Peyer's patch (tissue), 4 donors: ENCODE results near the gene CDC123.

Source experiments
- POLR2A ChIP-seq, 2 donors: fragments of 450-650 bp; IDR thresholded peaks; one replicate each; pipeline ENCODE4 v1.5.1; 2017; ENCODE audit warnings: antibody characterized with exemption in 2 of 2, mild to moderate bottlenecking in 2 of 2, moderate library complexity in 2 of 2
- TF ChIP-seq, protein P1 (sequence below), 6 experiments: fragments of 450-650 bp in 4 of 6; fragments of 200-600 bp in 2 of 6; sonication (generic) in 1 of 6; IDR thresholded peaks; one replicate each; pipeline ENCODE4 v1.5.1; 2017 to 2019; ENCODE audit warnings: antibody characterized with exemption in 6 of 6, mild to moderate bottlenecking in 3 of 6, moderate library complexity in 1 of 6

DNA sequence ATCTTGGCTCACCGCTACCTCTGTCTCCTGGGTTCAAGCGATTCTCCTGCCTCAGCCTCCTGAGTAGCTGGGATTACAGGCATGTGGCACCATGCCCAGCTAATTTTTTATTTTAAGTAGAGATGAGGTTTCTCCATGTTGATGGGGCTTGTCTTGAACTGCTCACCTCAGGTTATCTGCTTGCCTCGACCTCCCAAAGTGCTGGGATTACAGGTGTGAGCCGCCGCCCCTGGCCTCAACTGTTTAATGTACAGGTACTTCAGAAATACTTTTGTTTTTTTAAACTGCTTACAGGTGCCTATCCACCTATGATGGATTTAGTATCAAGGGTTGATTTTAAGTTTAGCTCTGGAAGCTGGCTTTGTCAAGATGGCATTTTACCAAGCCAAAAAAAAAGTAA, 55.6 kb downstream of the CDC123 start:
- TF ChIP-seq, protein P1, sequence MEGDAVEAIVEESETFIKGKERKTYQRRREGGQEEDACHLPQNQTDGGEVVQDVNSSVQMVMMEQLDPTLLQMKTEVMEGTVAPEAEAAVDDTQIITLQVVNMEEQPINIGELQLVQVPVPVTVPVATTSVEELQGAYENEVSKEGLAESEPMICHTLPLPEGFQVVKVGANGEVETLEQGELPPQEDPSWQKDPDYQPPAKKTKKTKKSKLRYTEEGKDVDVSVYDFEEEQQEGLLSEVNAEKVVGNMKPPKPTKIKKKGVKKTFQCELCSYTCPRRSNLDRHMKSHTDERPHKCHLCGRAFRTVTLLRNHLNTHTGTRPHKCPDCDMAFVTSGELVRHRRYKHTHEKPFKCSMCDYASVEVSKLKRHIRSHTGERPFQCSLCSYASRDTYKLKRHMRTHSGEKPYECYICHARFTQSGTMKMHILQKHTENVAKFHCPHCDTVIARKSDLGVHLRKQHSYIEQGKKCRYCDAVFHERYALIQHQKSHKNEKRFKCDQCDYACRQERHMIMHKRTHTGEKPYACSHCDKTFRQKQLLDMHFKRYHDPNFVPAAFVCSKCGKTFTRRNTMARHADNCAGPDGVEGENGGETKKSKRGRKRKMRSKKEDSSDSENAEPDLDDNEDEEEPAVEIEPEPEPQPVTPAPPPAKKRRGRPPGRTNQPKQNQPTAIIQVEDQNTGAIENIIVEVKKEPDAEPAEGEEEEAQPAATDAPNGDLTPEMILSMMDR (IDR thresholded peaks at IDR 0.05): no peak
- TF ChIP-seq POLR2A (IDR thresholded peaks at IDR 0.05): no peak
